Subcutaneous adipose tissue (tissue), 4 donors: Measurements from ENCODE around the gene TMEM131L. TPM values are rescaled to one million over a fixed set of nuclear protein-coding genes. Genes with fewer than 3 reads are reported as not detected.

ENCODE experiments used
- CTCF ChIP-seq: fragments of 450-650 bp; IDR thresholded peaks from one replicate; pipeline ENCODE4 v1.5.1; 2016; ENCODE audit warnings: low read depth, mild to moderate bottlenecking, control low read depth, antibody characterized with exemption, moderate library complexity
- total RNA-seq, 4 donors: library from RNA; depleted of rRNA; stranded (reverse); fragments of >200 nt; gene quantifications; one replicate each; pipeline ENCODE4 v1.1.0, GENCODE V29; 2016

Gene TMEM131L
- total RNA-seq, 4 donors from 2014 or later: 24.7 to 43.5 (median 34.3) TPM

- no peak for TF ChIP-seq CTCF
Observed at GRCh38 chr4:153476829-153477574, 10.8 kb downstream of the TMEM131L start.

GRCh38 chr4:153479101-153479500, 12.9 kb downstream of the TMEM131L start:
- no peak for TF ChIP-seq CTCF

GRCh38 chr4:153480704-153481103, 14.5 kb downstream of the TMEM131L start:
- TF ChIP-seq CTCF: no peak

- no peak for TF ChIP-seq CTCF
Observed at GRCh38 chr4:153481478-153481877, 15.3 kb downstream of the TMEM131L start.

GRCh38 chr4:153483432-153484418, 17.6 kb downstream of the TMEM131L start:
- TF ChIP-seq CTCF: no peak

- TF ChIP-seq CTCF: no peak
Observed at GRCh38 chr4:153485359-153485758, 19.2 kb downstream of the TMEM131L start.

- TF ChIP-seq CTCF: no peak
Observed at GRCh38 chr4:153485860-153486259, 19.7 kb downstream of the TMEM131L start.
